CD14-positive monocyte (primary cell): Measurements from ENCODE around the gene USP3. TPM values are rescaled to one million over a fixed set of nuclear protein-coding genes. Genes with fewer than 3 reads are reported as not detected.

Experiments
- DNase-seq, 3 donors: peaks; one replicate each; pipeline ENCODE4 v3.0.0-alpha.2; 2011 to 2022
- H2AFZ ChIP-seq: 2 replicates; pipeline ENCODE4 v1.6.0; 2012; ENCODE audit warnings: mild to moderate bottlenecking, low read depth, low read length, inconsistent platforms; ENCODE audit not compliant: insufficient read depth, poor library complexity, severe bottlenecking
- H3K27ac ChIP-seq, 2 donors: 1 replicate in 1 of 2; 2 replicates in 1 of 2; pipeline ENCODE4 v1.5.1; 2012 to 2013; ENCODE audit warnings: low read length in 2 of 2, control low read depth in 1 of 2, inconsistent platforms in 1 of 2, low read depth in 1 of 2, mild to moderate bottlenecking in 1 of 2
- H3K27me3 ChIP-seq, 2 donors: one replicate each; pipeline versions ENCODE4 v1.6.0 to v1.6.1; 2011 to 2013; ENCODE audit warnings: low read length in 2 of 2; ENCODE audit not compliant: control insufficient read depth in 2 of 2, insufficient read depth in 2 of 2
- H3K36me3 ChIP-seq, 2 donors: replicated peaks in 1 of 2; 1 replicate in 1 of 2; 2 replicates in 1 of 2; pipeline versions ENCODE4 v1.5.1 to v1.6.1; 2012 to 2013; ENCODE audit warnings: low read length in 2 of 2, control low read depth in 1 of 2, inconsistent platforms in 1 of 2, mild to moderate bottlenecking in 1 of 2; ENCODE audit not compliant: insufficient read depth in 2 of 2, control insufficient read depth in 1 of 2
- H3K4me1 ChIP-seq, 2 donors: 1 replicate in 1 of 2; 2 replicates in 1 of 2; pipeline versions ENCODE4 v1.5.1 to v1.6.1; 2012 to 2013; ENCODE audit warnings: low read length in 2 of 2, control low read depth in 1 of 2, inconsistent platforms in 1 of 2, mild to moderate bottlenecking in 1 of 2, moderate library complexity in 1 of 2; ENCODE audit not compliant: insufficient read depth in 2 of 2, control insufficient read depth in 1 of 2
- H3K4me2 ChIP-seq: replicated peaks from 2 replicates; pipeline ENCODE3; 2012; ENCODE audit warnings: low read length, moderate library complexity, mild to moderate bottlenecking; ENCODE audit not compliant: poor library complexity, severe bottlenecking; ENCODE audit errors: extremely low read depth
- H3K4me3 ChIP-seq, 3 experiments: fragments of 200-600 bp in 1 of 3; sonication (generic) in 1 of 3; replicated peaks in 1 of 3; 1 replicate in 2 of 3; 2 replicates in 1 of 3; pipeline ENCODE4 v1.5.1; 2011 to 2013; ENCODE audit warnings: low read length in 3 of 3, mild to moderate bottlenecking in 3 of 3, control low read depth in 2 of 3, low read depth in 2 of 3, inconsistent platforms in 1 of 3, moderate library complexity in 1 of 3
- H3K79me2 ChIP-seq: 2 replicates; pipeline ENCODE4 v1.6.0; 2012; ENCODE audit warnings: mild to moderate bottlenecking, control low read depth, inconsistent platforms, low read length, moderate library complexity; ENCODE audit not compliant: insufficient read depth
- H3K9ac ChIP-seq: 2 replicates; pipeline ENCODE4 v1.6.0; 2017; ENCODE audit warnings: low read length, mild to moderate bottlenecking; ENCODE audit not compliant: insufficient read depth, poor library complexity, severe bottlenecking
- H3K9me3 ChIP-seq, 2 donors: replicated peaks in 1 of 2; 1 replicate in 1 of 2; 2 replicates in 1 of 2; pipeline versions ENCODE4 v1.5.1 to v1.6.1; 2012 to 2013; ENCODE audit warnings: low read length in 2 of 2, control low read depth in 1 of 2; ENCODE audit not compliant: control insufficient read depth in 1 of 2, insufficient read depth in 1 of 2
- H4K20me1 ChIP-seq: 2 replicates; pipeline ENCODE4 v1.6.0; 2012; ENCODE audit warnings: mild to moderate bottlenecking, low read length, control low read depth, moderate library complexity; ENCODE audit not compliant: insufficient read depth
- H3K27ac Mint-ChIP-seq, 7 donors: one replicate each; pipeline ENCODE4 v1.8.0; 2020; ENCODE audit warnings: mild to moderate bottlenecking in 7 of 7, mixed read lengths in 7 of 7, moderate library complexity in 6 of 7, inconsistent platforms in 2 of 7
- H3K27me3 Mint-ChIP-seq, 3 donors: one replicate each; pipeline ENCODE4 v1.8.0; 2021 to 2022; ENCODE audit warnings: low read depth in 3 of 3, mild to moderate bottlenecking in 3 of 3, mixed read lengths in 3 of 3, moderate library complexity in 3 of 3, inconsistent platforms in 1 of 3
- H3K36me3 Mint-ChIP-seq, 2 donors: one replicate each; pipeline ENCODE4 v1.8.0; 2020; ENCODE audit warnings: mixed read lengths in 2 of 2, inconsistent platforms in 1 of 2, mild to moderate bottlenecking in 1 of 2
- H3K4me1 Mint-ChIP-seq: one replicate; pipeline ENCODE4 v1.8.0; 2020; ENCODE audit warnings: mild to moderate bottlenecking, mixed read lengths
- H3K4me3 Mint-ChIP-seq, 2 donors: one replicate each; pipeline ENCODE4 v1.8.0; 2020; ENCODE audit warnings: mild to moderate bottlenecking in 2 of 2, mixed read lengths in 2 of 2, moderate library complexity in 1 of 2
- H3K9me3 Mint-ChIP-seq, 7 donors: one replicate each; pipeline ENCODE4 v1.8.0; 2020 to 2022; ENCODE audit warnings: mixed read lengths in 7 of 7, mild to moderate bottlenecking in 6 of 7, moderate library complexity in 6 of 7, inconsistent platforms in 2 of 7
- CTCF ChIP-seq: fragments of 200-600 bp; IDR thresholded peaks from one replicate; pipeline ENCODE4 v1.8.0; 2022; ENCODE audit warnings: antibody characterized with exemption, mild to moderate bottlenecking
- WGBS: methylation state at CpG from one replicate; pipeline ENCODE4 v1.1.5; 2013; ENCODE audit warnings: missing lambda C conversion rate; ENCODE audit not compliant: insufficient coverage; 5-methylcytosine and 5-hydroxymethylcytosine counted together
- intact Hi-C, 2 donors: fragments of 100-400 bp; cut with micrococcal nuclease; formaldehyde crosslinking; loops; one replicate each; pipeline versions ENCODE4 v1.15.0 to v1.15.1; 2023
- polyA plus RNA-seq, 3 donors: library from polyadenylated mRNA; depleted of rRNA in 1 of 3; unstranded in 2 of 3; stranded (reverse) in 1 of 3; fragments of 300-500 nt in 2 of 3; fragments of >200 nt in 1 of 3; fragmentation: Illumina TruSeq in 2 of 3; gene quantifications; 1 replicate in 2 of 3; 2 replicates in 1 of 3; pipeline ENCODE4 v1.2.3, GENCODE V29; 2012 to 2021

USP3 gene
- polyA plus RNA-seq, 3 donors, result 91.4 to 167 (median 122) TPM

- Histone ChIP-seq H3K9me3 (no peaks in the 10 kb centered on the region), H3K4me1 (no peaks in the 10 kb centered on the region), H2AFZ (no peak overlapping the region), H3K4me3 (no peak overlapping the region), H3K9ac (no peak overlapping the region), H4K20me1 (peaks cover 97% of the 10 kb centered on the region), H3K36me3 (peaks cover 87 to 97% of the 10 kb centered on the region in 2 donors), H3K27ac (peak overlapping the region in 1 of 2 donors; percentile 34), H3K4me2 (no peak overlapping the region), H3K79me2 (peaks cover 52% of the 10 kb centered on the region), H3K27me3 (no peaks in the 10 kb centered on the region)
- no peak for TF ChIP-seq CTCF
- peaks cover 64 to 84% of the 10 kb centered on the region in 2 donors for H3K36me3 Mint-ChIP-seq
- intact Hi-C loops, result loop anchor here in 1 of 2 donors (10.0 kb wide), 1 partner anchor 62 kb away; no protein-coding TSS in a partner anchor
- H3K9me3 Mint-ChIP-seq, result no peaks in the 10 kb centered on the region
- peak overlapping the region in 4 of 7 donors; percentile 4 to 68 (median 40) for H3K27ac Mint-ChIP-seq
- H3K4me1 Mint-ChIP-seq, result no peaks in the 10 kb centered on the region
- no peaks in the 10 kb centered on the region for H3K27me3 Mint-ChIP-seq
- DNase-seq, result no peak
- WGBS, result 100% methylated on average over 2 of the region's 2 CpGs
- H3K4me3 Mint-ChIP-seq, result no peak overlapping the region
Observed at GRCh38 chr15:63582718-63583426, 78.5 kb downstream of the USP3 start.

GRCh38 chr15:63586790-63587189 is 82.4 kb downstream of the USP3 start:
- intact Hi-C loops, result loop anchor here in 1 of 2 donors (10.0 kb wide), 1 partner anchor 58 kb away; no protein-coding TSS in a partner anchor
- Histone ChIP-seq H3K79me2 (peaks cover 43% of the 10 kb centered on the region), H3K4me1 (no peaks in the 10 kb centered on the region), H3K4me2 (no peak overlapping the region), H3K27ac (peak overlapping the region in 1 of 2 donors; percentile 32), H3K4me3 (no peak overlapping the region), H3K27me3 (no peaks in the 10 kb centered on the region), H4K20me1 (peaks cover 100% of the 10 kb centered on the region), H3K9ac (no peak overlapping the region), H3K9me3 (no peaks in the 10 kb centered on the region), H2AFZ (no peak overlapping the region), H3K36me3 (peaks cover 95 to 100% of the 10 kb centered on the region in 2 donors)
- WGBS, result 100% methylated on average over 1 of the region's 5 CpGs
- DNase-seq, result no peak
- Mint-ChIP-seq H3K9me3 (no peaks in the 10 kb centered on the region), H3K27me3 (no peaks in the 10 kb centered on the region), H3K4me3 (no peak overlapping the region), H3K4me1 (no peaks in the 10 kb centered on the region), H3K27ac (peak overlapping the region in 2 of 7 donors; percentile 23 to 79), H3K36me3 (peaks cover 83 to 96% of the 10 kb centered on the region in 2 donors)
- no peak for TF ChIP-seq CTCF
